SK-N-MC (cell line): ENCODE data around the gene MAGEB6.
A peak's percentile ranks its signal among the peaks of the same experiment; 100 is the strongest.
"Not testable (repeated sequence)": the region's sequence is repeated elsewhere in the genome, so short reads cannot be mapped to it uniquely, and the experiment has no call there.

Experiments used
- DNase-seq: peaks from one replicate; pipeline ENCODE4 v3.0.0-alpha.2; 2011; ENCODE audit warnings: low read depth, low spot score
- H3K27ac ChIP-seq: fragments of 200-600 bp; sonication (generic); 2 replicates; pipeline ENCODE4 v1.5.1; 2016; ENCODE audit warnings: mixed run types
- H3K36me3 ChIP-seq: fragments of 200-600 bp; sonication (generic); 2 replicates; pipeline ENCODE4 v1.6.1; 2017; ENCODE audit warnings: antibody characterized with exemption, low read length, mixed read lengths; ENCODE audit not compliant: insufficient read depth
- H3K4me3 ChIP-seq: fragments of 200-600 bp; sonication (generic); 2 replicates; pipeline ENCODE4 v1.5.1; 2016
- H3K9ac ChIP-seq: fragments of 200-600 bp; sonication (generic); 2 replicates; pipeline ENCODE4 v1.8.0; 2017; ENCODE audit warnings: mixed run types, mixed read lengths; ENCODE audit not compliant: insufficient read length
- H3K9me3 ChIP-seq: fragments of 200-600 bp; sonication (generic); 2 replicates; pipeline ENCODE4 v1.6.1; 2017; ENCODE audit warnings: low read depth, mild to moderate bottlenecking, antibody characterized with exemption, low read length, moderate library complexity, mixed read lengths
- EZH2 ChIP-seq: fragments of 200-600 bp; sonication (generic); IDR thresholded peaks from one replicate; pipeline ENCODE4 v1.6.1; 2017; ENCODE audit warnings: antibody characterized with exemption
- FOXP2 ChIP-seq: optimal IDR thresholded peaks from 2 replicates; pipeline ENCODE3; 2011; ENCODE audit warnings: mild to moderate bottlenecking, moderate library complexity; ENCODE audit not compliant: insufficient read depth; ENCODE audit errors: extremely low read length, control extremely low read depth
- POLR2AphosphoS5 ChIP-seq: IDR thresholded peaks from 2 replicates; pipeline ENCODE4 v1.6.1; 2012; ENCODE audit warnings: mild to moderate bottlenecking, low read depth, low read length, borderline replicate concordance

The MAGEB6 gene

GRCh38 chrX:26192204-26192603, at the start of gene MAGEB6:
Gene MAGEB6, plus strand, starts transcription at chrX:26192440. Its CDS starts 1,407 bp downstream, at chrX:26193847.
- no peak for DNase-seq
- no peaks in the 10 kb centered on the region for H3K36me3 ChIP-seq
- H3K9me3 ChIP-seq: no peaks in the 10 kb centered on the region
- H3K4me3 ChIP-seq: no peak within 1 kb of the TSS
- H3K27ac ChIP-seq: no peak within 1 kb of the TSS
- TF ChIP-seq POLR2AphosphoS5 (no peak), FOXP2 (no peak), EZH2 (no peak)
- no peak within 1 kb of the TSS for H3K9ac ChIP-seq

GRCh38 chrX:26146024-26146423, 46.2 kb upstream of the MAGEB6 start:
- no peaks in the 10 kb centered on the region for H3K36me3 ChIP-seq
- TF ChIP-seq FOXP2 (no peak), EZH2 (no peak), POLR2AphosphoS5 (no peak)
- H3K9ac ChIP-seq: no peak overlapping the region
- no peaks in the 10 kb centered on the region for H3K9me3 ChIP-seq
- no peak overlapping the region for H3K4me3 ChIP-seq
- H3K27ac ChIP-seq: no peak overlapping the region
- no peak for DNase-seq

GRCh38 chrX:26160301-26160700, 31.9 kb upstream of the MAGEB6 start, which contains the start of gene MAGEB6B:
Gene MAGEB6B, plus strand, starts transcription at chrX:26160601. Its CDS starts 0 bp downstream, at chrX:26160601.
- no peak for DNase-seq
- H3K9ac ChIP-seq: no peak within 1 kb of the TSS
- no peaks in the 10 kb centered on the region for H3K9me3 ChIP-seq
- no peaks in the 10 kb centered on the region for H3K36me3 ChIP-seq
- H3K27ac ChIP-seq: no peak within 1 kb of the TSS
- H3K4me3 ChIP-seq: no peak within 1 kb of the TSS
- TF ChIP-seq POLR2AphosphoS5 (no peak), FOXP2 (no peak), EZH2 (no peak)

- Histone ChIP-seq H3K36me3 (no peaks in the 10 kb centered on the region), H3K9me3 (no peaks in the 10 kb centered on the region), H3K27ac (no peak overlapping the region), H3K4me3 (no peak overlapping the region), H3K9ac (no peak overlapping the region)
- DNase-seq: no peak
- TF ChIP-seq FOXP2 (no peak), EZH2 (no peak), POLR2AphosphoS5 (no peak)
Observed at GRCh38 chrX:26203561-26203960, 11.3 kb downstream of the MAGEB6 start.

- not testable (repeated sequence) for H3K4me3 ChIP-seq, H3K9ac ChIP-seq, DNase-seq, H3K27ac ChIP-seq, H3K36me3 ChIP-seq, H3K9me3 ChIP-seq
Observed at GRCh38 chrX:26204717-26205116, 12.5 kb downstream of the MAGEB6 start.

GRCh38 chrX:26208012-26208411, 15.8 kb downstream of the MAGEB6 start:
- TF ChIP-seq EZH2: no peak
- TF ChIP-seq FOXP2: no peak
- no peak for TF ChIP-seq POLR2AphosphoS5
- DNase-seq: no peak
- H3K4me3 ChIP-seq: no peak overlapping the region
- no peak overlapping the region for H3K27ac ChIP-seq
- H3K9ac ChIP-seq: no peak overlapping the region
- H3K36me3 ChIP-seq: no peaks in the 10 kb centered on the region
- H3K9me3 ChIP-seq: no peaks in the 10 kb centered on the region

GRCh38 chrX:26215869-26216268, 23.6 kb downstream of the MAGEB6 start, which contains the start of gene MAGEB5:
Gene MAGEB5, plus strand, starts transcription at chrX:26216169. Its CDS starts 1,133 bp downstream, at chrX:26217302.
- TF ChIP-seq POLR2AphosphoS5 (no peak), FOXP2 (no peak), EZH2 (no peak)
- no peak within 1 kb of the TSS for H3K4me3 ChIP-seq

GRCh38 chrX:26219351-26219750, 27.1 kb downstream of the MAGEB6 start:
- Histone ChIP-seq H3K4me3 (no peak overlapping the region), H3K9me3 (no peaks in the 10 kb centered on the region), H3K9ac (no peak overlapping the region), H3K36me3 (no peaks in the 10 kb centered on the region), H3K27ac (no peak overlapping the region)
- no peak for DNase-seq
- TF ChIP-seq EZH2 (no peak), FOXP2 (no peak), POLR2AphosphoS5 (no peak)

More at GRCh38 chrX:26215869-26216268, 23.6 kb downstream of the MAGEB6 start, which contains the start of gene MAGEB5:
- DNase-seq: no peak
- no peaks in the 10 kb centered on the region for H3K36me3 ChIP-seq
- no peak within 1 kb of the TSS for H3K9ac ChIP-seq
- no peak within 1 kb of the TSS for H3K27ac ChIP-seq
- no peaks in the 10 kb centered on the region for H3K9me3 ChIP-seq

- no peak for TF ChIP-seq POLR2AphosphoS5
- TF ChIP-seq EZH2: no peak
- TF ChIP-seq FOXP2: no peak
- Histone ChIP-seq H3K9ac (no peak overlapping the region), H3K9me3 (no peaks in the 10 kb centered on the region), H3K36me3 (no peaks in the 10 kb centered on the region), H3K27ac (peak overlapping the region; percentile 94), H3K4me3 (peak overlapping the region; percentile 50)
- no peak for DNase-seq
Observed at GRCh38 chrX:26234177-26234576, 41.9 kb downstream of the MAGEB6 start.
